GM18861 (cell line): ENCODE data around the gene AMBRA1.

Experiments used
- ATAC-seq: cut with Tn5 transposase; IDR thresholded peaks from one replicate; pipeline ENCODE4 v1.9.1; 2021; ENCODE audit not compliant: unreplicated experiment

AMBRA1 gene

DNA sequence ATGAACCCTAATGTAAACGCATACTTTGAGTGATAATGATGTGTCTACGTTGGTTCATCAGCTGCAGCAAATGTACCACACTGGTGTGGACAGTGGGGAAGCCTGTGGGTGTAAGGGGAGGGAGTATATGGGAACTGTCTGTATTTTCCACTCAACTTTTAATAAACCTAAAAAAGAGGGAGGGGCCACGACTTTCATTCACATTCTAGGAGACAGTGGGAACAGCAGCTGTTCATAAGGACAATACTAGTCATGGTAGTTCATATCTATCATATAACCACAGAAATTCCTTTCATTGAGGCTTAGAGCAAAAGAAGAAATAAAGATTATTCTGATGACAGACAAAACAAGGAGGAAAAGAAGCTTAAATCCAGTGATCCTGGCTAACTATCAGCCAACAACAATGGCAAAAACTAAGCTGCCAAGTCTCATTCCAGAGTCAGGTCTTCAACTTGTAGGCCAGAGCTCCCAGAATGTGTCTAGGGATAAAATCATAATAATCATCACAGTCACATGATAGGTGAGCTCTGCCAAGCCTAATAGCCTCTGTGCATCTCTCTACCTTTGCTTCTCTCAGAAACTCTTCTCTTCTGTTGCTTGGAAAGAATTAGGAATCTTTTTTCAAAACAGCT lies 142.9 kb downstream of the AMBRA1 start:
- ATAC-seq: no peak

GRCh38 chr11:46447544-46447943 lies 146.3 kb downstream of the AMBRA1 start:
- no peak for ATAC-seq

DNA sequence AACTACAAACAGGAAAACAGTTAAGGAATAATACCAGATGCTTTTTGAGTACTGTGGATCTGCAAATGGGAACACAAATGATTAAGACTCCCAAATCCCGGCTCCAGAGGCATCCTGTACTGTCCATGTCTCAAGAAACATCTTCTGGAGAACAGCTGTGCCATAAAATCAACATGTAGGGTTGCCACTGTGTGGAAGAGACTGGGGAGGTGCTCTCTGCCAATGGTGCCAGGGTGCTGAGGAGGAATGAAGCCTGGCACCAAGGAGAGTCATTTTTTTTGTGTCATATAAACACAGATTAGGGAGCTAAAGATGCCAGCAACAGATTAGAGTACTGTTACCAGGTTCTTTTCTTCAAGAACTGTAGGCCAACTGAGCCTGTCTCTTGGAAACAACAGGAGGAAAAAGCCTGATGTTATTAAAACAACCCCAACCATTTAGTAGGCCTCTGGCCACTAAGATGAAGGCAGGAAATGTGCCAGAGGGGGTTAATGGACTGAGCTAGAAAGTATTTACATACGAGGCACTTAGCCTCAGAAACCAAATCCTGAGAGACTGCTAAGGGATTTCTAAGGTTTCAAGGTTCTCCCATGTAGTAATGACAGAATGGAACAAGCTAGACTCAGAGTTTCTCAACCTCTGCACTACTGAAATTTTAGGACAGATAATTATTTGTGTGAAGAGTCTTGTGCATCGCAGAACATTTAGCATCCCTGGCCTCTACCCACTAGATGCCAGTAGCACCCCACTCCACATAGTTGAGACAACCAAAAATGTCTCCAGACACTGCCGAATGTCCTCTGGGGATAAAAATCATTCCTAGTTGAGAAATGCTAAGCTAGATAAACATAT lies 147.7 kb downstream of the AMBRA1 start:
- ATAC-seq: no peak

GRCh38 chr11:46445192-46445919 lies 148.5 kb downstream of the AMBRA1 start:
- no peak for ATAC-seq

GRCh38 chr11:46444305-46444704 lies 149.5 kb downstream of the AMBRA1 start:
- ATAC-seq: no peak

- no peak for ATAC-seq
Measured at GRCh38 chr11:46438211-46438610, 155.6 kb downstream of the AMBRA1 start.

DNA sequence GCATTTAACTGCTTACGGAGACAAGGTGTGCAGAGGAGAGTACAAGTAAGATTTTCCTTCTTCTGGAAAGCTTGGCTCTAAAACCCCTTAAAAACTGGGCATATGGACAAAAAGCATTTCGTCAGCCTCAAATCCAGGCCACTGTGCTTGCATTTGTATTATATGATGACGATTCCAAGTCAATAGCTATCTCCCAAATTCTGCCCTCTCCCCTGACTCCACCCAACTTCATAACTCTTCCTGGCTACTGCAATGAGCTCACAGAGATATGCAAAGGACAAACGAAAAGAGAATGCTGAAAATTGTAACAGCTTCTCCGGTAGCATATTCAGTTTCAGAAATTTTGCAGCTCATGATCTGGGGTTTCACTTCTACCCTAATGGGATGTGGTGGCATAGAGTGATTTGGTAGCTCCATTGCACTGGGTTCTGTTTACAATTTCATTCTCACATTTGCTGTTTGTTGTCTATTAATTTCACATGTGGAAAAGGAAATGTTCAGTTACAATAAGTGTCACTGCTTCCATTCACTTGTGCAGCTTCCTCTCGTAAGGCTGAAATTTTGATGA lies 156.6 kb downstream of the AMBRA1 start:
- no peak for ATAC-seq

GRCh38 chr11:46436113-46436512 lies 157.7 kb downstream of the AMBRA1 start:
- no peak for ATAC-seq

DNA sequence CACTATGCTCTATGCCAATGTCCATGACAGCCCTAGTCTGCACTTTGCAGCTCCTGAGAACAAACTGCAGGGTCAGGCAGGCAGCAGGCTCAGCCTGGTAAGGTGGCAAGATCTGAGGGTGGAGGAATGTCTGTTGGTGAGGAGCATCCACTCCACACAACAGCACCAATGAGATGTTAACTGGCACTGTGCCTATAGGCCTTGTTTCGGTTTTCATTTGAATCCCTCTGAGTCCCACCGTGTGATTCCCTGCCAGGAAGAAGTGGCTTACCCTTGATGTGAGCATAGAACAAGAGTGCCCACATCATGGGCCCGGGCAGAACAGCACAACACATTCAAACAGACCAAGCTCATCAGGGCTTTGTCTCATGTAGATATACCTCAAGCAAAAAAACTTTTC lies 158.1 kb downstream of the AMBRA1 start:
- ATAC-seq: no peak

DNA sequence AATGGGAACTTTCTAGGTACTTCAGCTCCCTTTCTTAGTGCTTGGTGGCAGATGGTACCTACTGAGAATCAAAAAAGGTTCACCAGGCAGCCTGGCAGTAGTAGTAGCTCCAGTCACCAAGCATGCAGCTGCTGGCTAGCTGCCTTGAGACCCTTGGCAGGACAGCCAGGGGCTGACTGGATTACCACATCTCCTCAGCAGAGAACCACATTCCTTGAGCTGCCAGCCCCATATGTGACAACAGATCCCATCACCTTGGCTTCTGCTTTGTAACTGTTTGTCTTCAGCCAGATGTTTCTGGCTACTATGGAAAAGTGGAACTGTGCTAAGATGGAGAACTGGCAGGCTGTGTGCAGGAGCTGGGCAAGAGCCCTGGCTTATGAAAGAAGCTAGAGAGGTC lies 162.6 kb downstream of the AMBRA1 start:
- no peak for ATAC-seq

GRCh38 chr11:46429717-46430116 lies 164.1 kb downstream of the AMBRA1 start:
- ATAC-seq: no peak

- no peak for ATAC-seq
Measured at GRCh38 chr11:46427364-46427763, 166.5 kb downstream of the AMBRA1 start.

GRCh38 chr11:46426233-46426991 lies 167.4 kb downstream of the AMBRA1 start:
- ATAC-seq: no peak

DNA sequence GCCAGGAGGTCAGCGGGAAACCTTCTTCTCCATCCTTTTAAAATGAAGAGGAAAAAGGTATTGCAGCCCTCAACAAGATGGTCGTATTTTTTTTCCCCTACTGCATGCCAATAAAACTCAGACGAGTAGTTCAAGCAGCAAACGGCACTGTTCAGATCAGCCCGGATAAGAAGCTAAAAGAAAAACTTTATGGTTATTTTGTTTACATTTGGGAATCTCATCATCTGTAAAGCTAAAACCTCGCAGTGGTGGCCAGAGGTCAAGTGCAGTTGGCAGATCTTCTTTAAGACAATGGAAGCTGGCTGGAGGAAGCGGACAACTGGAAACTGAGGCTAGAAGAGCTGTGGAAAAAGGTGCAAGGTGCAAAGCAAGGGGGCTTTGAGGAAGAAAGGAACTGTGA lies 171.2 kb downstream of the AMBRA1 start:
- no peak for ATAC-seq

GRCh38 chr11:46421257-46421880 lies 172.5 kb downstream of the AMBRA1 start:
- ATAC-seq: no peak

- no peak for ATAC-seq
Measured at GRCh38 chr11:46420513-46420912, 173.3 kb downstream of the AMBRA1 start.

GRCh38 chr11:46418751-46419150 lies 175.1 kb downstream of the AMBRA1 start:
- no peak for ATAC-seq

DNA sequence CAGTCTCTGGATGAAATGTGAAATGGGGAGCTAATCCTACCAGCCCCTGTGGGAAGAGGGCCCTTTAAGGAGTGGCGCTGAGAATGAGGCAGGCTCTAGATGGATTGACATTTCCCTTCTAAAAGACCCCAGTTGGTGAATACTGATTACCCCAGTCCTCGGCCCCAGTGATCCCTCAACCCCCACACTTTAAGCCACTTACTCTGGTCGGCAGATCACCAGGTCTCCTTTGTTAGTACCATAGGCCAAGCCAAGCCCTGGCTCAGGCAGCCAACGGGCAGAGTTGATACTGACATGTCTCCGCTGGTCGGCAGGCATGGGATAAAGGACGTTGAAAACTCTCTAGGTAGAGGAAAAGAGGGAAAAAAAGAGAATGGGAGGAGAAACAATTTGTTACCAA lies 176.1 kb downstream of the AMBRA1 start:
- ATAC-seq: no peak

GRCh38 chr11:46414879-46415278 lies 178.9 kb downstream of the AMBRA1 start:
- no peak for ATAC-seq

DNA sequence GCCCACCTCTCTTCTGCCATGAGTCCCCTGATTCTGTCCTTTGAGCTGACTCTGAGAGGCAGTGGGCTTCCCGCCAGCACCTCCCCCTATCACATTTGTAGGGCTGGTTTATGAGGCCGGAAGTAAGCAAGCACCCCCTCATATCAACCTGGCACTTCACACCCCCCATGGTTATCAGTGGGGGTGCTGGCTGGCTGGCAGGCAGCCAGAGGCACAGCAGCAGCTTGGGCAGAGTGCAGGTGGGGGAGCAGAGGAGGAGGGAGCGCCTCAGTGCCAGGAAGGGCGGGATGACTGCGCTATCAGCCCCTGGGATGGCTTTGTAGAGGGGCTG lies 179.4 kb downstream of the AMBRA1 start:
- ATAC-seq: no peak
